Smooth muscle cell (in vitro differentiated cells): ENCODE measurements around the gene ALCAM. TPM values are rescaled to one million over a fixed set of nuclear protein-coding genes. Genes with fewer than 3 reads are reported as not detected.

ENCODE experiments used
- DNase-seq: peaks from one replicate; lab custom pipeline; 2025; ENCODE audit not compliant: unreplicated experiment; lab: John Stamatoyannopoulos, UW
- H2AFZ ChIP-seq: fragments of 200-600 bp; sonication (generic); 2 replicates; pipeline ENCODE4 v1.6.0; 2016; ENCODE audit warnings: antibody characterized with exemption, low read depth, mild to moderate bottlenecking
- H3F3A ChIP-seq: fragments of 200-600 bp; sonication (generic); 2 replicates; pipeline ENCODE4 v1.6.0; 2017; ENCODE audit warnings: antibody characterized with exemption, low read depth
- H3K27ac ChIP-seq: fragments of 200-600 bp; sonication (generic); 2 replicates; pipeline ENCODE4 v1.5.1; 2016; ENCODE audit warnings: low read depth, mild to moderate bottlenecking
- H3K27me3 ChIP-seq: fragments of 200-600 bp; sonication (generic); 2 replicates; pipeline ENCODE4 v1.6.1; 2016; ENCODE audit warnings: low read depth, mild to moderate bottlenecking
- H3K36me3 ChIP-seq: fragments of 200-600 bp; sonication (generic); 2 replicates; pipeline ENCODE4 v1.5.1; 2016; ENCODE audit warnings: low read depth
- H3K4me1 ChIP-seq: fragments of 200-600 bp; sonication (generic); 2 replicates; pipeline ENCODE4 v1.5.1; 2016; ENCODE audit warnings: low read depth
- H3K4me2 ChIP-seq: fragments of 200-600 bp; sonication (generic); 2 replicates; pipeline ENCODE4 v1.6.0; 2016; ENCODE audit warnings: mild to moderate bottlenecking
- H3K4me3 ChIP-seq: fragments of 200-600 bp; sonication (generic); 2 replicates; pipeline ENCODE4 v1.5.1; 2016; ENCODE audit warnings: mild to moderate bottlenecking
- H3K79me2 ChIP-seq: fragments of 200-600 bp; sonication (generic); 2 replicates; pipeline ENCODE4 v1.6.0; 2016; ENCODE audit warnings: low read depth, mild to moderate bottlenecking
- H3K9ac ChIP-seq: fragments of 200-600 bp; sonication (generic); 2 replicates; pipeline ENCODE4 v1.6.0; 2016; ENCODE audit warnings: low read depth
- H3K9me3 ChIP-seq: fragments of 200-600 bp; sonication (generic); replicated peaks from 2 replicates; pipeline ENCODE4 v1.5.1; 2016; ENCODE audit warnings: low read depth
- H4K20me1 ChIP-seq: fragments of 200-600 bp; sonication (generic); 2 replicates; pipeline ENCODE4 v1.6.0; 2016; ENCODE audit warnings: low read depth
- WGBS: methylation state at CpG from one replicate; pipeline ENCODE4 v1.1.7; 2016; ENCODE audit warnings: low lambda C conversion rate; 5-methylcytosine and 5-hydroxymethylcytosine counted together
- polyA plus RNA-seq: library from polyadenylated mRNA; unstranded; fragments of >200 nt; fragmentation: Nextera tagmentation; extraction: Ambion mirVana; gene quantifications from 2 replicates; pipeline ENCODE4 v1.2.1, GENCODE V29; 2016
- total RNA-seq: library from RNA; depleted of rRNA; stranded (reverse); fragments of >200 nt; gene quantifications from 2 replicates; pipeline ENCODE4 v1.2.3, GENCODE V29; 2014
- TF ChIP-seq, protein P1 (sequence below): fragments of 200-600 bp; sonication (generic); IDR thresholded peaks from 2 replicates; pipeline ENCODE4 v1.5.1; 2017; ENCODE audit warnings: borderline replicate concordance, mild to moderate bottlenecking, antibody characterized with exemption; ENCODE audit not compliant: insufficient read depth, poor library complexity, severe bottlenecking

ALCAM gene
- total and polyA plus RNA-seq, 2 experiments from 2014 or later: 110 to 314 TPM

DNA sequence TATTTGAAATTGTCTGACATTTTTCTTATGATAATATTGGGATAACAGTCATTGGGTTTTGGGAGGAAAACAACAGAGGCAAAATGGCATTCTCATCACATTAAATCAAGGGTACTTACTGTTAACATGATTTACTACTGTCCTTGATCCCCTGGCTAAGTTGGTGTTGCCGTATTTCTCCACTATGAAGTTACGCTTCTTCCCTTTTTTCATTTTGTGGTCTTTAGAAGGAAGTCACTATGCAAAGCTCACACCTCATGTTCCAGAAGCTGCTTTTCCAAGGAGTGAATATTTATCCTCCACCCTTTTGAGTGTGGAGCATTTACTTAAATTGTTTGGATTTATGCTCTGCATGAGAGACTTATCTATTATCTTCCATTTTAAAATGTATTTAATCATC lies 63.7 kb downstream of the ALCAM start:
- H3K4me3 ChIP-seq: no peak overlapping the region
- no peak for DNase-seq
- H3K79me2 ChIP-seq: peaks cover 99% of the 10 kb centered on the region
- WGBS: 53% methylated on average over 2 of the region's 2 CpGs
- no peaks in the 10 kb centered on the region for H3K27me3 ChIP-seq
- no peaks in the 10 kb centered on the region for H3F3A ChIP-seq
- no peaks in the 10 kb centered on the region for H4K20me1 ChIP-seq
- H3K9ac ChIP-seq: no peak overlapping the region
- no peaks in the 10 kb centered on the region for H3K9me3 ChIP-seq
- no peaks in the 10 kb centered on the region for H3K36me3 ChIP-seq
- no peak overlapping the region for H3K4me2 ChIP-seq
- H3K4me1 ChIP-seq: no peaks in the 10 kb centered on the region
- H3K27ac ChIP-seq: no peak overlapping the region
- TF ChIP-seq, protein P1, sequence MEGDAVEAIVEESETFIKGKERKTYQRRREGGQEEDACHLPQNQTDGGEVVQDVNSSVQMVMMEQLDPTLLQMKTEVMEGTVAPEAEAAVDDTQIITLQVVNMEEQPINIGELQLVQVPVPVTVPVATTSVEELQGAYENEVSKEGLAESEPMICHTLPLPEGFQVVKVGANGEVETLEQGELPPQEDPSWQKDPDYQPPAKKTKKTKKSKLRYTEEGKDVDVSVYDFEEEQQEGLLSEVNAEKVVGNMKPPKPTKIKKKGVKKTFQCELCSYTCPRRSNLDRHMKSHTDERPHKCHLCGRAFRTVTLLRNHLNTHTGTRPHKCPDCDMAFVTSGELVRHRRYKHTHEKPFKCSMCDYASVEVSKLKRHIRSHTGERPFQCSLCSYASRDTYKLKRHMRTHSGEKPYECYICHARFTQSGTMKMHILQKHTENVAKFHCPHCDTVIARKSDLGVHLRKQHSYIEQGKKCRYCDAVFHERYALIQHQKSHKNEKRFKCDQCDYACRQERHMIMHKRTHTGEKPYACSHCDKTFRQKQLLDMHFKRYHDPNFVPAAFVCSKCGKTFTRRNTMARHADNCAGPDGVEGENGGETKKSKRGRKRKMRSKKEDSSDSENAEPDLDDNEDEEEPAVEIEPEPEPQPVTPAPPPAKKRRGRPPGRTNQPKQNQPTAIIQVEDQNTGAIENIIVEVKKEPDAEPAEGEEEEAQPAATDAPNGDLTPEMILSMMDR: no peak
- no peak overlapping the region for H2AFZ ChIP-seq

DNA sequence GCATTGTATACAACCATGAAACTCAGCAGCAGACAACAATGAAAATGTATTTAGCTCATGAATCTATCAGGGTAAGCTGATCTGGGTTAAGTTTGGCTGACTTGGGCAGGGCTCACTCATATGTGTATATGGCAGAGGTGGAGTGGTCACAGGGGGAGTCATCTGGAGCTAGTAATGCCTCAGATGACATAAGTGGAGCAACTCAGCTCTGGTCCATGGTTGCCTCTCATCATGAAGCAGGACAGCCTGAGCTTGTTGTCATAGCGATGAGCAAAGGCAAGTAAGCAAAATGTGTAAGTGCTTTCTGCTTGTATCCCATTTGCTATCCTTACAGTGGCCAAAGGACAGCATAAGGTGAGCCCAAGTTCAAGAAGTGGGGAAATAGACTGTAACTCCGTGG lies 64.5 kb downstream of the ALCAM start:
- H3K4me3 ChIP-seq: no peak overlapping the region
- H3K27ac ChIP-seq: no peak overlapping the region
- H3K9me3 ChIP-seq: no peaks in the 10 kb centered on the region
- H2AFZ ChIP-seq: no peak overlapping the region
- H3K27me3 ChIP-seq: no peaks in the 10 kb centered on the region
- WGBS: 97% methylated on average over 2 of the region's 2 CpGs
- no peaks in the 10 kb centered on the region for H3K36me3 ChIP-seq
- no peak overlapping the region for H3K9ac ChIP-seq
- H3F3A ChIP-seq: no peaks in the 10 kb centered on the region
- H4K20me1 ChIP-seq: no peaks in the 10 kb centered on the region
- H3K4me1 ChIP-seq: no peaks in the 10 kb centered on the region
- H3K79me2 ChIP-seq: peaks cover 99% of the 10 kb centered on the region
- DNase-seq: no peak
- H3K4me2 ChIP-seq: no peak overlapping the region
- TF ChIP-seq, protein P1: no peak

DNA sequence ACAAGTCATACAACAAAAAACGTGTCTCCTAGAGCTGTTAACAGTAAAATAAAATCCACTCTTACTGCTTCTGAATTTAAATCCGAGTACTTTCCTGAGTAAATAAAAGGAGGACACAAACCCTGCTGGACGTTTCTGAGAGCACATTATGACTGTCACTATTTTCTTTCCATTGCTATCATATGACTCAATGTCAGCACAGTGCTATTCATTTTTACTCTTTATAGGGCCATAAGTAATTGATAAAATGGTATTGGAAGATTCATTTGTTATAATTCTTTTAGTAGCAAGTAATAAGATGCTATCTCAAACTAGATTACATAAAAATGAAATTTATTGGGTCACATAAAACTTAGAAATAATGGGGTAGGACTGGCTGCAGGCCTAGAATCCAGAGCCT lies 68.6 kb downstream of the ALCAM start:
- peaks cover 99% of the 10 kb centered on the region for H3K79me2 ChIP-seq

DNA sequence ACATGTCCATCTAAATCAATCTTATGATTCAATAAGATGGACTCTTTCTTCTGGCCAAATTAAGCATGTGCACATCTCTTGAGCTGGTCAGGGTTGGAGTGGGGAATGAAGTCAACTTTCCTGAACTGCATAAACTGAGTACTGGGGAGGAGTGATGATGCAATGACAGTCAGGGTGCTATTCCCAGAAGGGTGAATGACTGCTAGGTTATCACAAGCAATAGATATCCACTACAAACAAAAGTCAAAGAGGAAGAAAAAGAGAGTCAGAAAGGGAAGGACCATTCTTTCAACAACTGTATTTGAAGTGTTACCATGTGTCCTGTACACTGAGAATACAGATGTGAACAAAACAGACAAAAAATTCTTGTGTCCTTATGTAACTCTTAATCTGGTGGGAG lies 70.0 kb downstream of the ALCAM start:
- DNase-seq: no peak
- Histone ChIP-seq H3K4me3 (no peak overlapping the region), H3K4me1 (peaks cover 5% of the 10 kb centered on the region), H4K20me1 (no peaks in the 10 kb centered on the region), H2AFZ (no peak overlapping the region), H3K9me3 (no peaks in the 10 kb centered on the region), H3F3A (peaks cover 8% of the 10 kb centered on the region), H3K9ac (no peak overlapping the region), H3K79me2 (peaks cover 99% of the 10 kb centered on the region), H3K4me2 (no peak overlapping the region), H3K27ac (no peak overlapping the region), H3K27me3 (no peaks in the 10 kb centered on the region), H3K36me3 (no peaks in the 10 kb centered on the region)
- TF ChIP-seq, protein P1: no peak

More for the DNA sequence above, 68.6 kb downstream of the ALCAM start:
- Histone ChIP-seq H3K9ac (no peak overlapping the region), H2AFZ (no peak overlapping the region), H3K4me3 (no peak overlapping the region), H4K20me1 (no peaks in the 10 kb centered on the region), H3K9me3 (no peaks in the 10 kb centered on the region), H3K4me1 (peaks cover 2% of the 10 kb centered on the region), H3K27ac (no peak overlapping the region), H3K4me2 (no peak overlapping the region), H3K27me3 (no peaks in the 10 kb centered on the region), H3F3A (peaks cover 8% of the 10 kb centered on the region), H3K36me3 (no peaks in the 10 kb centered on the region)
- 75% methylated on average over 3 of the region's 3 CpGs for WGBS
- TF ChIP-seq, protein P1: no peak
- no peak for DNase-seq
